Sigmoid colon (tissue), 7 donors: ENCODE measurements around the gene SPTLC1. TPM values are rescaled to one million over a fixed set of nuclear protein-coding genes. Genes with fewer than 3 reads are reported as not detected.

ENCODE experiments used
- DNase-seq: peaks from one replicate; pipeline ENCODE4 v3.0.0-alpha.2; 2019
- H3K27ac ChIP-seq, 4 donors: fragments of 200-600 bp; sonication (generic); one replicate each; pipeline ENCODE4 v1.5.1; 2016 to 2019; ENCODE audit warnings: mild to moderate bottlenecking in 1 of 4
- H3K27me3 ChIP-seq, 3 donors: fragments of 200-600 bp; sonication (generic); one replicate each; pipeline ENCODE4 v1.5.1; 2019; ENCODE audit warnings: mild to moderate bottlenecking in 1 of 3
- H3K36me3 ChIP-seq, 4 donors: fragments of 200-600 bp; sonication (generic); one replicate each; pipeline ENCODE4 v1.5.1; 2016 to 2019
- H3K4me1 ChIP-seq, 4 donors: fragments of 200-600 bp; sonication (generic); one replicate each; pipeline ENCODE4 v1.5.1; 2017 to 2019
- H3K4me3 ChIP-seq, 4 donors: fragments of 200-600 bp; sonication (generic); one replicate each; pipeline ENCODE4 v1.5.1; 2017 to 2019; ENCODE audit warnings: mild to moderate bottlenecking in 2 of 4, moderate library complexity in 1 of 4
- H3K9me3 ChIP-seq, 4 donors: fragments of 200-600 bp in 3 of 4; sonication (generic) in 3 of 4; one replicate each; pipeline versions ENCODE4 v1.5.1 to v1.6.1; 2013 to 2019
- CTCF ChIP-seq, 4 experiments: fragments of 450-650 bp in 3 of 4; fragments of 200-600 bp in 1 of 4; IDR thresholded peaks; one replicate each; pipeline ENCODE4 v1.5.1; 2016 to 2019; ENCODE audit warnings: antibody characterized with exemption in 4 of 4, mild to moderate bottlenecking in 3 of 4, moderate library complexity in 2 of 4
- EP300 ChIP-seq, 4 donors: sonication (generic); formaldehyde crosslinking; IDR thresholded peaks; one replicate each; pipeline ENCODE4 v1.6.1; 2017; ENCODE audit warnings: antibody characterized with exemption in 4 of 4
- POLR2A ChIP-seq, 2 donors: fragments of 450-650 bp; IDR thresholded peaks; one replicate each; pipeline ENCODE4 v1.6.1; 2016; ENCODE audit warnings: antibody characterized with exemption in 2 of 2, mild to moderate bottlenecking in 2 of 2, moderate library complexity in 2 of 2
- POLR2AphosphoS5 ChIP-seq, 4 donors: sonication (generic); formaldehyde crosslinking; IDR thresholded peaks; one replicate each; pipeline ENCODE4 v1.6.1; 2017; ENCODE audit warnings: antibody characterized with exemption in 4 of 4
- WGBS, 2 donors: extraction: QIAGEN DNeasy Blood & Tissue Kit; methylation state at CpG; one replicate each; pipeline ENCODE4 v1.1.7; 2013; 5-methylcytosine and 5-hydroxymethylcytosine counted together
- intact Hi-C: fragments of 100-400 bp; cut with DNase I; formaldehyde crosslinking; loops from one replicate; pipeline ENCODE4 v1.15.1; 2023
- polyA plus RNA-seq, 3 donors: library from polyadenylated mRNA; stranded (reverse); fragments of 200-250 nt; gene quantifications; one replicate each; pipeline ENCODE4 v1.2.3, GENCODE V29; 2013
- total RNA-seq, 4 donors: library from RNA; depleted of rRNA; stranded (reverse); fragments of >200 nt; gene quantifications; one replicate each; pipeline ENCODE4 v1.1.0, GENCODE V29; 2016
- donor health status: healthy with polysubstance abuse.
- donor health status: Bipolar disorder and iron deficiency.
- donor health status: healthy.

SPTLC1 gene
- total and polyA plus RNA-seq, 7 donors, result 10.2 to 75.4 (median 55.0) TPM

GRCh38 chr9:92057226-92057625, 58.0 kb downstream of the SPTLC1 start:
- H3K36me3 ChIP-seq, result peaks cover 0 to 32% (median 18%) of the 10 kb centered on the region in 4 donors
- peaks cover 0 to 12% (median 2%) of the 10 kb centered on the region in 4 donors for H3K9me3 ChIP-seq
- no peaks in the 10 kb centered on the region for H3K4me1 ChIP-seq
- no peak overlapping the region for H3K27ac ChIP-seq
- no peak overlapping the region for H3K4me3 ChIP-seq
- intact Hi-C loops, result no loop called here
- TF ChIP-seq POLR2A (IDR thresholded peaks at IDR 0.05) (no peak), CTCF (IDR thresholded peaks at IDR 0.05) (no peak), EP300 (IDR thresholded peaks at IDR 0.05) (no peak), POLR2AphosphoS5 (IDR thresholded peaks at IDR 0.05) (no peak)
- no peak for DNase-seq
- H3K27me3 ChIP-seq, result no peaks in the 10 kb centered on the region
- 89 to 94% methylated on average over 1 of the region's 1 CpG for WGBS, 2 donors

GRCh38 chr9:92055624-92056023, 59.6 kb downstream of the SPTLC1 start:
- no peak for TF ChIP-seq CTCF (IDR thresholded peaks at IDR 0.05)
- TF ChIP-seq POLR2A (IDR thresholded peaks at IDR 0.05), result no peak
- TF ChIP-seq POLR2AphosphoS5 (IDR thresholded peaks at IDR 0.05), result no peak
- TF ChIP-seq EP300 (IDR thresholded peaks at IDR 0.05), result no peak
- no peak for DNase-seq
- Histone ChIP-seq H3K4me1 (no peaks in the 10 kb centered on the region), H3K27ac (no peak overlapping the region), H3K36me3 (peaks cover 0 to 35% (median 15%) of the 10 kb centered on the region in 4 donors), H3K4me3 (no peak overlapping the region), H3K27me3 (no peaks in the 10 kb centered on the region), H3K9me3 (no peaks in the 10 kb centered on the region)
- intact Hi-C loops, result no loop called here
- 86 to 87% methylated on average over 2 of the region's 2 CpGs for WGBS, 2 donors

GRCh38 chr9:92048924-92049625, 66.1 kb downstream of the SPTLC1 start:
- intact Hi-C loops, result no loop called here
- DNase-seq, result no peak
- H3K4me3 ChIP-seq, result no peak overlapping the region
- no peaks in the 10 kb centered on the region for H3K27me3 ChIP-seq
- no peaks in the 10 kb centered on the region for H3K4me1 ChIP-seq
- H3K27ac ChIP-seq, result no peak overlapping the region
- no peak for TF ChIP-seq EP300 (IDR thresholded peaks at IDR 0.05)
- no peak for TF ChIP-seq POLR2A (IDR thresholded peaks at IDR 0.05)
- no peak for TF ChIP-seq CTCF (IDR thresholded peaks at IDR 0.05)
- TF ChIP-seq POLR2AphosphoS5 (IDR thresholded peaks at IDR 0.05), result no peak
- 94 to 96% methylated on average over 12 of the region's 12 CpGs for WGBS, 2 donors
- no peaks in the 10 kb centered on the region for H3K9me3 ChIP-seq
- peaks cover 0 to 77% (median 15%) of the 10 kb centered on the region in 4 donors for H3K36me3 ChIP-seq

GRCh38 chr9:92047500-92047899, 67.7 kb downstream of the SPTLC1 start:
- no peak overlapping the region for H3K4me3 ChIP-seq
- no peaks in the 10 kb centered on the region for H3K9me3 ChIP-seq
- H3K4me1 ChIP-seq, result no peaks in the 10 kb centered on the region
- peaks cover 0 to 80% (median 27%) of the 10 kb centered on the region in 4 donors for H3K36me3 ChIP-seq
- no peak for TF ChIP-seq POLR2AphosphoS5 (IDR thresholded peaks at IDR 0.05)
- no peak for TF ChIP-seq EP300 (IDR thresholded peaks at IDR 0.05)
- no peak for TF ChIP-seq POLR2A (IDR thresholded peaks at IDR 0.05)
- no peak for TF ChIP-seq CTCF (IDR thresholded peaks at IDR 0.05)
- WGBS, 2 donors, result 94 to 98% methylated on average over 3 of the region's 3 CpGs
- no peak overlapping the region for H3K27ac ChIP-seq
- intact Hi-C loops, result no loop called here
- no peak for DNase-seq
- no peaks in the 10 kb centered on the region for H3K27me3 ChIP-seq
